GM12873 (cell line): ENCODE data around the gene STK35.

Experiments used
- CTCF ChIP-seq: IDR thresholded peaks from 2 replicates; pipeline ENCODE4 v1.5.1; 2012; ENCODE audit warnings: low read depth, mild to moderate bottlenecking, moderate library complexity, low read length, control low read depth; ENCODE audit not compliant: insufficient read depth; ENCODE audit errors: missing control alignments

The STK35 gene

GRCh38 chr20:2130062-2130591 lies 28.5 kb downstream of the STK35 start:
- TF ChIP-seq CTCF, result no peak

GRCh38 chr20:2130683-2131082 lies 29.1 kb downstream of the STK35 start:
- no peak for TF ChIP-seq CTCF

GRCh38 chr20:2131366-2131765 lies 29.7 kb downstream of the STK35 start:
- no peak for TF ChIP-seq CTCF

- no peak for TF ChIP-seq CTCF
Observed at GRCh38 chr20:2132461-2132901, 30.9 kb downstream of the STK35 start.

- TF ChIP-seq CTCF, result no peak
Observed at GRCh38 chr20:2133318-2134183, 31.9 kb downstream of the STK35 start.

- TF ChIP-seq CTCF, result no peak
Observed at GRCh38 chr20:2135013-2135412, 33.4 kb downstream of the STK35 start.

GRCh38 chr20:2136275-2136674 lies 34.6 kb downstream of the STK35 start:
- TF ChIP-seq CTCF, result no peak
